Endothelial cell of hepatic sinusoid (primary cell): ENCODE results near the gene NUP93.
"Not testable (repeated sequence)": the region's sequence is repeated elsewhere in the genome, so short reads cannot be mapped to it uniquely, and the experiment has no call there.

Experiments
- in situ Hi-C: cut with HindIII; loops from 2 replicates; pipeline ENCODE4 v1.10.0; 2017; ENCODE audit warnings: low sequenced_read_pairs

NUP93 gene

GRCh38 chr16:56775162-56775561, 45.2 kb downstream of the NUP93 start:
- in situ Hi-C loops: no loop called here

GRCh38 chr16:56776562-56776961, 46.6 kb downstream of the NUP93 start:
- in situ Hi-C loops: no loop called here

GRCh38 chr16:56777001-56777400, 47.1 kb downstream of the NUP93 start:
- in situ Hi-C loops: no loop called here

DNA sequence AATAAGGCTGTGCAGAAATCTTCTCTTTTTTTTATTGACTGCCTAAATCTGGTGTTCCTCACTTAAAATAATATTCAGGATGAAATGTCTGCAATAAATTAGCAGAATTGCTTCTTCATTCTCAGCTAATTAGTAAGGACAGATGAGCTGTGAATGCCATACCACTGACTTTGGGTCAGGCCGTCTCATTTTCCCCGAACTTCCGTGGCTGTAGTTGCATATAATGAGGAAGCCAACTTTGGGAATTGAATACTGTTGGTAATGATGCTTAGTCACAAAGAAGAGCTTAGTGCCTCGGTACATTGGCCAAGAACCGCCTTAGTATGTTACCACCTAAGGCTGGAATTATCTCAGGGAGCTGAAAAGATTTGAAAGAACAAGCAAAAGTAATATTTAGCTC, 47.6 kb downstream of the NUP93 start:
- in situ Hi-C loops: no loop called here

- in situ Hi-C loops: no loop called here
Observed at GRCh38 chr16:56779906-56780305, 50.0 kb downstream of the NUP93 start.

- in situ Hi-C loops: no loop called here
Observed at GRCh38 chr16:56780646-56781045, 50.7 kb downstream of the NUP93 start.

DNA sequence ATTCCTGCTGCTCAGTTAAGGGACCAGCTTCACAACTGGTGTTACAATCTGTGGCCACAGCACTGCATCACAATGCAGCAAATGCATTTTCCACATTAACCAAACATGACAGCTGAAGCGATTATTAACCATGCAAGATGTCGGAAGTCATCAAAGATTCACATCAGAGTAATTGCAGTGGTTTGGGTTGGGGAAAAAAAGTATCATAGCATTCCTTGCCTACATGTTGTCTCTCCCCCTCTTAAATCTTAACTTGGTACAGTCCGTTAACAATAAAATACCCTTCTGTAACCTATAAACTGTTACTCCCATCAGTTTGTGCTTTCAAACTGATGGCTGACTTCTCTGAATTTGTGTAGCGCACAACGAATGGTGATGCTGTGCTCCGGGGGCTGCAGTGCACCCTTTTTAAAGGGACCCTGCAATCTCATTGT, 51.6 kb downstream of the NUP93 start:
- in situ Hi-C loops: no loop called here

GRCh38 chr16:56783344-56783743, 53.4 kb downstream of the NUP93 start:
- in situ Hi-C loops: no loop called here

DNA sequence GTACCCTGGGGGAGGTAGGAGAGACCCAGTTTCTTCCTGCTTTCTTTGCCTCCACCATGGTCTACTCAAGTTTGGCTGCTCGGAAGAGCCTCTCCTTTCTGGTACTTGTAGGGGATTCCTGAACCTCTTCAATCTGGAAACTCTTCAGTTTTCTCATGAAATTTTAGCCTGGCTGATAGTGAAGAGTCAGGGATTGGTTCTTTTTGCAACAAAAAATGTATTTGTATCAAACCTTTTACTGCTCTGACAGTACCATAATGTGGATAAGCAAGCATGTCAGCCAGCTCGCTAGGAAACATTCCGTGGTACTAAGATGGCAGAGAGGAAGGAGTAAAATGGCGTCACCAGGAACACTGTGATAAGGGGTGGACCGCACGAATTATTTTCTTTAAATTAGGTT, 55.4 kb downstream of the NUP93 start:
- in situ Hi-C loops: no loop called here

DNA sequence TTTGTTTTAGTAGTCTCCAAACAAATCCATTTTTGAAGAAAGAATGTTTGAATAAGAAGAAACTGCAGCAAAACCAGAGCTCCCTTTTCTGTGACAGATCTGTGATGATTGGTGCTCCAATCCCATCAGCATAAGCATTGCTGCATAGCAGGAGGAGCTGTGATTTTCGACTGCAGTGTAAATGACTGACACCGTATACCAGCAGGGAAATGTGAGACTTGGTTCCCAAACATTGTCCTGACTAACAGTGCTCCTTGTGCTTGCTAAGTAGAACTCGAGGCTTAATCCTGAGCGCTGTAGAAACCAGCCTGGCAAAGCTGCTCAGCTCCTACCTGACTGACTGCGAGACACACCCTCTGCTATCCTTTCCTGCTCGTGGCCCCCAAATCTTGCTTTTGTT, 57.2 kb downstream of the NUP93 start:
- in situ Hi-C loops: no loop called here

DNA sequence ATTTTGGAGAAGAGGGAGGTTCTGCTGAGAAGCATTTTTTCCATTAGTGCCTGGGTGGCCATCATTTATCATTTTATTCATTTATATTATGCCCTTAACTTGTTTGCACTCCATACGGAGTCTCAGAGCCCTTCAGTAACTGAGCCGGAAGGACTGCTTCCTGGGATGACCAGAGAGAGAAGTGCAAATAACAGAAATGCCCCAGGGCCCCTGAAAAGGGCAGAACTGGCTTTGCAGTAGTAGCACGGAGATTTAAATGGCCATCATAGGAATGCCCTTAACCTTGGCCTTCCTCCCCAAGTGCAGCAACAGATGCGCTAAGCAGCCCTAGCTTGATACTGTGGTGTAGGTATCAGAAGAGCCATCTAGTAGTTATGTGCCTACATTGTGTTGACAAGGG, 58.5 kb downstream of the NUP93 start:
- in situ Hi-C loops: no loop called here

DNA sequence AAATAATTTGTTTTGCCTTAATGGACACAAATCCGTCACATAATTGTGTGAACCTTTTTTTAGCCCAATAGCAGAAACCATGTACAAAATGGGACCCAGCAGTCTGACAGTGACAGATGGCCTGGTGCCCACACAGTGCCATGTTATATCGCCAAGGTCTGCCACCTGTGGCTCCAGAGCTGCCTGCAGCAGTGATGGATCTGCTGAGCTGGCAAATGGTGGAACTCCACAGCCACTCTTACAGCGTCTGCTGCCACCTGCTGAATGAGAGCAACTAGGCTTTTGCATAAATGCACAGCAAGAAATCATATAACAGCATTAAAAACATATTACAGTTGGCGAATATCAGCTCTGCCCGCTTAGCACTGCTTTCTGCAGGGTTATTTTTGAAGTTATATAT, 59.4 kb downstream of the NUP93 start:
- in situ Hi-C loops: no loop called here

- in situ Hi-C loops: no loop called here
Observed at GRCh38 chr16:56792967-56793366, 63.0 kb downstream of the NUP93 start.

DNA sequence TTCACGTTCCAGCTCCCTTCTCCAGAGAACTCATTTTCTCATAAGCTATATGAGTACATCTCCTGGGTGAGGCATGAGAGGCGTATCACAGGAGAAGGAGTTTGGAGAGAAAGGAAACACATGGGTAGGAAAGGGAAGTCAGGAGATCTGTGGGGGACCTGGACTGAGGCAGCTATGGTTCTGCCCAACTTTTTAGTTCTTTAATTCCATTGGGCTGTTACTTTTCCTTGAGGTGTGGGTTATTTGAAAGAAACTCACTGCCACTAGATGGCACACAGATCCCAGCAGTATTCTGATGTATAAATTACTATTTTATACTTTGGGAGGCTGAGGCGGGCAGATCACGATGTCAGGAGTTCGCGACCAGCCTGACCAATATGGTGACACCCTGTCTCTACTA, 63.6 kb downstream of the NUP93 start:
- in situ Hi-C loops: no loop called here

DNA sequence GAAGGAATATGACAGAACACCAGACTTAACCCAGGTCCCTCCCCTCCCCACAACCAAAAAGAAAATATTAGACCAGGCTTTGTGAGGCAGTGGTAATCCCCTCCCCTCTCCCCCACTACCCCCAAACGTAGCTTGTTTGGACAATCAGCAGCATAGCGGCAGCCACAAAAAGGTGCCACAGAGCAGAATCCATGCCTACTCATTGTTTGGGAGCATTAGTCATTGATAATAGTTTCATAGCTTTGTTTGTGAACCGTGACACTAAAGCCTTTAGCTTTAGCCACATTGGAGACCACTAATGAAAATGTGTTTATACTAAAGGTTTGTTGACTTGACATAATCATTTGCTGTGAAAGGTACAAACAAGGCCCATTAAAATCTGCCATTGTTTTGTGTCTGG, 65.1 kb downstream of the NUP93 start:
- in situ Hi-C loops: no loop called here

DNA sequence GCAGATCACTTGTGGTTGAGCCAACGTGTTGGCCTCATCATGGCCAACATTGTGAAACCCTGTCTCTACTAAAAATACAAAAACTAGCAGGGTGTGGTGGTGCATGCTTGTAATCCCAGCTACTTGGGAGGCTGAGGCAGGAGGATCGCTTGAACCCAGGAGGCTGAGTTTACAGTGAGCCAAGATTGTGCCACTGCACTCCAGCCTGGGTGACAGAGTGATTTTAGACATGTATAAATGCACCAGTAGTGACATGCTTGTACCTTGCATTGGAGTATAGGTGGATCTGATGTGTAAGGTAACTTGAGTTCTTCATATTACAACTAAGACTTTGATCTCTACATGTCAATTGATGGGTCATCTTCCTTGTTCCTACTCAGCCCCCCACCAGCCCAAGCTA, 67.1 kb downstream of the NUP93 start:
- in situ Hi-C loops: not testable (repeated sequence)

DNA sequence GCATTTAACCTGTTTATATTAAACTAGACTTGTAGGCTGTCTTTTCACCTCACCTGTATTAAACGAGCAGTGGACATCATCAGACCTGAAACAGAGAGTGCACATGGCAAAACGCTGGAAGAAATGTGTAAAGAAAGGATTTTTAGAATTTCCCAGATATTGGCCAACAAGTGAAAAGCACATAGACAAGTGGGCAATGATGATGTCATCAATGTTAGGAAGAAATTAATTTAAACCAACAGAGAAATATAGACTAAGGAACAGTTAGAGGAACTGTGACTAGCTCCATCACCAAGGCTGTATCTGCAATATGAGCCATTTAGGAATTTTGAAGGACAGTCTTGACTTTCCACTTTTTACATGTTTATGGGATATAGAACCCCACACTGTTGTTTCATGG, 67.9 kb downstream of the NUP93 start:
- in situ Hi-C loops: no loop called here

- in situ Hi-C loops: no loop called here
Observed at GRCh38 chr16:56798955-56799354, 69.0 kb downstream of the NUP93 start.

- in situ Hi-C loops: no loop called here
Observed at GRCh38 chr16:56800355-56800754, 70.4 kb downstream of the NUP93 start.

DNA sequence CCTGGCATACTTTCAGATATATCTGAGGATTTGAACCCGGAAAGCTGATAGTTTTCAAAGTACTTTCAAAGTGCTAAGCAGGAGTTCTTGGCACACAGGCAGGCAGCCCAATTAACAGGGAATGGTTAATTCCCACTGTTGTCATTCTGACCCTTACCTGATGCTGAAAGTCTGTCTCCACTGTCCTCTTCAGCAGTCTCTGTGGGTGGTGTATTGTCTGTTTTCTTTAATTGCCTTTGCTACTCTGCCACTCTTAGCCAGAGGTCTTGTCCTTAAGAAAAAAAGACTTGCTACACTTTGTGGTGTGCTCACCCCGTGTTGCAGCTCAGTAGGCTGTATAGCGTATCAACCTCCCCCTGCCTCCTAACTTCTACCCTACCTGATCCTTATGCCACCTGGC, 71.8 kb downstream of the NUP93 start:
- in situ Hi-C loops: no loop called here

DNA sequence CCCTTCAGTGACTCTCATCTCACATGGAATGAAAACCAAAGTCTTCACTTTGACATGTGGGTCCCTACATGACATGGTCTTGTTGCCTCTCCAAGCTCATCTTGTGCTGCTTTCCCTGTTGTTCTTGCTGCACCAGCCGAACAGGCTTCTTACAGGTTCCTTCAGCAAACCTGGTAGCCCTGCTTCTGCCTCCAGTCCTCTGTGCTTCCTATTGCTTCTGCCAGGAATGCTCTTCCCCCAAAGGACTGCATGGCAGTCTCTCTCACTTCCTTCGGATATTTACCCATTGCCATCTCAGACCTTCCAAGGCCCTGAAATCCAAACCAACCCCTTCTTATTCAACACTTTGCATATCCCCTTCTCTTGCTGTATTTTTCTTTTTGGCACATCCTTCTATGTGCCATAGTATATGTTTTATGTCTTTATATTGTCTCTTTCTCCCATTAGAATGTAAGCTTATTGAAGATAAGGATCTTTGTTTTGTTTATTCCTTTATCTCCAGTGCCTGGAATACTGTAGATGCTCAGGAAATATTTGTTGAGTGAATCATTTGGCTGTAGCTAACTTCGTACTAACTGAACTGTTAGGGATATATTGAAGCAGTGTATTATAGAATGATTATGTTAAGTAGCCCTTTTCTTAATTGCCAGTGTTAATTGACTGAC, 77.2 kb downstream of the NUP93 start:
- in situ Hi-C loops: no loop called here

DNA sequence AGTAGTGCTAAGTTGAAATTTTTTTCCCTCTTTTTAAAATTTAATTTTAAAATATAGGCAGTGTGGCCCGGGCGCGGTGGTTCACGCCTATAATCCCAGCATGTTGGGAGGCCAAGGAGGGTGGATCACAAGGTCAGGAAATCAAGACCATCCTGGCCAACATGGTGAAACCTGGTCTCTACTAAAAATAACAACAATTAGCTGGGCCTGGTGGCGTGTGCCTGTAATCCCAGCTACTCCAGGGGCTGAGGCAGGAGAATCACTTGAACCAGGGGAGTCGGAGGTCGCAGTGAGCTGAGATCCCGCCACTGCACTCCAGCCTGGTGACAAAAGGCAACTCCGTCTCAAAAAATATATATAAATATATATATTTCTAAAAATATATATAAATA, 77.7 kb downstream of the NUP93 start:
- in situ Hi-C loops: not testable (repeated sequence)

DNA sequence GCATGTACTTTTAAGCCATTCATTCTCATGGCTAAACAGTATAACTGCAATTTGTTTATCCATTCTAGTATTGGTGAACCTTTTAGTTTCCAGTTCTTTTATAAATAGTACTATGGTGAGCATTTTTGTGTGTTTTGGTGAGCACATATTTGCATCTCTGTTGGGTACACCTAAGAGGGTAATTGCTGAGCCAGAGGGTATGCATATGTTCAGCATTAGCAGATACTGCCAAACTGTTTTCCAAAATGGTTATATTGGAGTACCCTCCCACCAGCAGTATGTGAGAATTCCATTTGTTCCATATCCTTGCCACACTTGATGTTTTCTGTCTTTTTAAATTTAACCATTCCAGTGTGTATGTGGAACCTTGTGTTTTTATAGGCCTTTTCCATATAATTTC, 81.0 kb downstream of the NUP93 start:
- in situ Hi-C loops: no loop called here
